GM21717 (cell line): Measurements from ENCODE around the gene CERCAM.
A peak's percentile ranks its signal among the peaks of the same experiment; 100 is the strongest.

Source experiments
- ATAC-seq: cut with Tn5 transposase; IDR thresholded peaks from one replicate; pipeline ENCODE4 v1.9.1; 2021; ENCODE audit warnings: mild to moderate bottlenecking, moderate library complexity; ENCODE audit not compliant: unreplicated experiment

CERCAM gene

DNA sequence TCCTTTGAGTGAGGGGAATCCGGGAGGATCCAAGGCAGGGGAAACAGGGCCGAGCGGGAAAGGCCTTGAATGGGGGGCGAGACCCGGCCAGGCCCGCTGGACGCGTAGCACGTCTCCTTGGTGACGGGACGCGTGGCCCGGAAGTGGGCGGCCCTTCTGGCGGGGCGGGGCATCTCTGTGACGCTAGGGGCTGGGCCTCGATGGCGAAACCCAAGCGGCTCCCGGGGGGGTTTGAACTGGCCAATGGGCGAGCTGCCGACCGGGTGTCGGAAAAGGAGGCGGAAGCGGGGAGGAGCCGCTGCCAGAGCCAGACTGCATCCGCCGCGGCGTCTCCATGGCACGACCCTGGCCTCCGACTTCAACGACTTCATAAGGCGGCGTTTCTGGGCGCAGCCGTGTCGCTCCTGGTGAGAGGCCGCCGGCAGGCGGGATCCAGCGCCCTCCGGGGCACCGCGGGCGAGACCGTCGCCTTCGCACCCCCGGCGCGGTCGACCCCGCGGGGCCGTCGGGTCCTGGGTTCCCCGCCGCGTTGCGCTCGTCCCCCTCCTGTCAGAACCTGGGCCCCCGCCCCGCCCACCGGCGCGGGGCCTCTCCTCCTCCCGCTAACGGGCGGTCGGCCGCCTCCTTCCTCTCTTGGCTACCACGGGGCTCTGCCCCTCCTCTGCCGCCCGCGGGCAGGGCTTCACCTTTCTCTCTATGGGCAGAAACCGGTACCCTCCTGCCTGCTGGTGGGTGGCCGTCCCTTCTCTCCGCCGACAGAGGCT lies 35.4 kb downstream of the CERCAM start, which contains the start of gene ODF2:
Gene ODF2, plus strand, starts transcription at position 158 of the 764 bp plus-strand sequence. Its CDS starts 86 bp downstream, at position 244.
- peak; percentile 85 for ATAC-seq

DNA sequence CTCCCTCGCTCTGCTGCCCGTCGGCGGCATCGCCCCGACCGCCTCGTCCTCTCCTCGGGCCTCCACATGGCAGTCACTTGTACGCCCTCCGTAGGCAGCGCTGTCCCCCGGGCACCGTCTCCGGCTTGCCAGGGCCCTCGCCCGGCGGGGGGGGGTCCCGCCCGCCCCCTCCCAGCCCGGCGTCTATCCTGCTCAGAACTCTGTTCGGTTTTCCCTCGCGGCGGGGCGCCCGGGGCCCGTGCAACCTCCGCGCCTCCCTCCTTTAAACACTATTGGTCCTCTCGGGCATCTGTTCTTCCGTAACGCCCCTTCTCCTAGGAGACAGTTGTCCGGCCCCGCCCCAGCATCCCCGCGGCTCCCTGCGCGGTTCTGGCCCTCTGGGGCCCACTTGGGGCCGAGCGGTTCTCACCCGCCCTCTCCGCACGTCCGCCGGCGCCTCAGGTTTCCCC lies 36.0 kb downstream of the CERCAM start:
- peak; percentile 56 for ATAC-seq

DNA sequence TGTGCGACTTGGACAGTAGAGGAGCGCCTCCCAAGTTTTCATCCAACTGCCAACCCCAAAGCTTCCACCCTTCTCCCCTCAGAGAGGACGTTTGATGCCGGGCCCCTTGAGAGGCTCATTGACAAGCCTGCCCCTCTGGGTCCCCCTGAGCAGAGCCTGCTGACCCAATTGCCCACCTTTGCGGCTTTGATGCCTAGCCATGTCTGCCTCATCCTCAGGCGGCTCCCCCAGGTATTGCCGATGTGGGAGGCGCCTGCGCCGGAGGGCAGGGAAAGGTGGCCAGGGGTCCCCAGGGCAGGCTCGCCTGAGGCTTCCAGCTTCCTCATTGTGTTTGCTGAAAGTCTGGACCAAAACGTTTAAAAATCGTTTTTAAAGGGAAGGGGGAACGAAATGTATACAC lies 36.5 kb downstream of the CERCAM start:
- no peak for ATAC-seq

DNA sequence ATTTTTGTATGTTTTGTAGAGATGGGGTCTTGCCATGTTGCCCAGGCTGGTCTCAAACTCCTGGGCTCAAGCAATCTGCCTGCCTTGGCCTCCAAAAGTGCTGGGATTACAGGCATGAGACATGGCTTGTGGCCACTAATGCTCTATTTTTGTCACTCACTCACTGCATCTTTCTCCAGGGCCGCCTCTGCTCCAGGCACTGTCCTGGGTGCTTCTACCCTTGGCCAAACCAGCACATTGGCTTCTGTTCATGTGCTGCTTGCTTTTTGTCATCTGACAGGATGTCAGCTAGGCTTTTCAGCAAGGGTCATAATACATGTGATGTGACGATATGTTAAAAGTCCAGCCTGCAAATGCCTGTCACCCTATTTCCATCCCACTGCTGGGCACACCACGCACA lies 38.4 kb downstream of the CERCAM start:
- ATAC-seq, result no peak

DNA sequence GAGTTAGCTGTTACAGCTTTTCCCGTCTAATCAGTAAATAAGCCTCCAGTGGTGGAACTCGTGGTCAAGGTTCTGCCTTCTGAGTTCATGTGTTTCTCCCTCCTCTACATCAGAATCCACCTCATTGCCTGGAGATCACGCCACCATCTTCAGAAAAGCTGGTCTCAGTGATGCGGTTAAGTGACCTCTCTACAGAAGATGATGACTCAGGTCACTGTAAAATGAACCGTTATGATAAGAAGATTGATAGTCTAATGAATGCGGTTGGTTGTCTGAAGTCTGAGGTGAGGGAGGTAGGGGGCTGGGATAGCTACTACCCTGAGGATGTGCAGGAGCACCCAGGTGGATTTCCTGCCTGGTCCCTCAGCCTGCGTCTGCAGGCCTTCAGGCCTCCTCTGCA lies 48.4 kb downstream of the CERCAM start:
- no peak for ATAC-seq

DNA sequence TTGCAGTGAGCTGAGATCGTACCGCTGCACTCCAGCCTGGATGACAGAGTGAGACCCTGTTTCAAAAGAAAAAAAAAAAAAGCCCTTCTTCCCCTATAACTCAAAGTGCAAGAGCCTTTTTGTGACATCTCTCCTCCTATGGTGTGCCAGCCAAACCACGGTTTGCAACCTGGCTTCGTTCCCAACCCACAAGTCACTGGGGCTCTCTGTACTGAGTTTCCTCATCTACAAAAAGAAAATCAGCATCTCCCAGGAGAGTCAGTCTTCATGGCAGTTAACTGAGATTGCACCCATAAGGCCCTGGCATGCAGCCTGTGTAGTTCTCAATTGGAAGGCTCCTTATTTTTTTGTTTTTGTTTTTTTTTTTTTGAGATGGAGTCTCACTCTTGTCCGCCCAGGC lies 49.9 kb downstream of the CERCAM start:
- ATAC-seq, result no peak

DNA sequence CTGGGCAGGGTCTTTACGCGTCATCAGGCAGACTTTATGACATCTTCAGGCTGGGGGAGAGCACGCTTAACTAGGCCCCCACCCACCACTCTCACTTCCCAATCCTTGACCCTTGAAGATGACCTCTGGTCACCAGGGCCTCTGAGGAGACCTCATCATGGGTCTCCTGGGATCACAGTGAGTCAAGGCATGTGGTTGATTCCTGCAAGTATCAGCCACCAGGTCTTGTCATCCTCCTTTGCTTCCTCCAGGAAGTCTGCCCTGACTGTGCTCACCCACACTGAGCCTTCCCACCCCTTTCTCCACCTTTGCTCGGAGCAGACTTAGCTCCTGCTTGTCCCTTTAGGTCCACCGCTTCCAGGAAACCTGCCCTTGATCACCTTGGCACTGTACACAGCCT lies 52.4 kb downstream of the CERCAM start:
- ATAC-seq, result no peak

DNA sequence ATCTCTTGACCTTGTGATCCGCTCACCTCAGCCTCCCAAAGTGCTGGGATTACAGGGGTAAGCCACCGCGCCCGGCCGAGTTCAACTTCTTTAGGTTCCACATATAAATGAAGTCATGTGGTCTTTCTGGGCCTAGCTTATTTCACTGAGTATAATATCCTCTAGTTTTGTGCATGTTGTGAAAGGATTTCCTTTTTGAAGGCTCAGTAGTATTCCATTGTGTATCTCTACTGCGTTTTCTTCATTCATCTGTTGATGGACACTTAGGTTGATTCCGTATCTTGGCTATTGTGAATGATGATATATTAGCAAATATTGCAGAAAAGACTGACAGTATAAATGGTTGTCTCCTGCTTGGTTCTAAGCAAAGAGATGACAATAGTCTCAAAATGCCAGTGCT lies 55.2 kb downstream of the CERCAM start:
- no peak for ATAC-seq

DNA sequence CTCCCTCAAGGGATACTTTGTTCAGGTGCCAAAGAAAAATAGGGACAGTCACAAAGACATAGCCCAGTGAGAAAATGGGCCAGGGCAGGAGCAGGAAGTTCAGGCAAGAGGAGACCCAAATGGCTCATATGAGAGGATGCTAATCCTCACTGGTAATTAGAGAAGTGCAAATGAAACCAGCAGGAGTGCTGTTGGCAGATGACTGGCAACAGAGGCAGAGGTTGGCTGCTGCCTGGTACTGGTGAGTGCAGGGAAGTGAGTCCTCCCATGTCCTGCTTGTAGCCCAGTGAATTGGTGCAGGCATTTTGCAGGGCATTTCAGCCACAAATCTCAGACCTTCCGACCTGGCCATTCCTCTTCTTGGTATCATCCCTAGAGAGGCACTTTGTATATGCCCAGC lies 58.6 kb downstream of the CERCAM start:
- no peak for ATAC-seq

DNA sequence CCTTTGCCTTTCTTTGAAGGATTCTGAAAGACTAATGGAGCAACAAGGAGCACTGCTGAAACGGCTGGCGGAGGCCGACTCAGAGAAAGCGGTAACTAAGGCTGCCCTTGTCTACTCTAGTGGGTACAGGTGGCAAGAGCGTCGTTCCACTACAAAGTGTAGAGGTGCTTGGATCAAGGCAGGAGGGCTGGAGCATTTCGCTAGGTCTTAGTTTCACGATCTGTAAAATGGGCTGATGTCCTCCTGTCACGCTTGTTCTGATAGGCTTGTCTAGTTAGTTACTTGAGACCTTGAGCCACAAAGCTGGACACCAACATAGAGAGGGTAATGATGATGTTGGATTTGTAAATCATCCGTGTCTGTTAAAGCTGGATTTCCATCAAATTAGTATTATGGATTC lies 60.9 kb downstream of the CERCAM start:
- ATAC-seq, result no peak

DNA sequence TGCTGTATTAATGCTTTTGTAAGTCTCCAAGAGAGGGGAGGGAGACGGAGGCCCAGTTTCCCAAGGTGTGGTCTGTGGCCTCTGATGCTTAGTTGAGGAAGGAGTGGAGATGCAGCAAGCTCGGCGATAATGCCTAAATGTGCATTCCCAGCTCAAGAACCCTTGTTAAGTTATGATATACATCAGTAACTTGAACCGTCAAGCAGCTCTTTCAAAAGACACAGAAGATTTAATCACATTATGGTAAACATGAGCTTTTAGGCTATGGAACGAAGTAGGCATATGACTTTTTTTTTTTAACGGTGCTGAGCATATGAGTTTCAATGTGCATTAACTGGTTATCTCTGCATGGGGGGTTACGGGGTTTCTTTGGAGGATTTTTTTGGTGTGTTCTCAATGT lies 61.5 kb downstream of the CERCAM start:
- no peak for ATAC-seq

DNA sequence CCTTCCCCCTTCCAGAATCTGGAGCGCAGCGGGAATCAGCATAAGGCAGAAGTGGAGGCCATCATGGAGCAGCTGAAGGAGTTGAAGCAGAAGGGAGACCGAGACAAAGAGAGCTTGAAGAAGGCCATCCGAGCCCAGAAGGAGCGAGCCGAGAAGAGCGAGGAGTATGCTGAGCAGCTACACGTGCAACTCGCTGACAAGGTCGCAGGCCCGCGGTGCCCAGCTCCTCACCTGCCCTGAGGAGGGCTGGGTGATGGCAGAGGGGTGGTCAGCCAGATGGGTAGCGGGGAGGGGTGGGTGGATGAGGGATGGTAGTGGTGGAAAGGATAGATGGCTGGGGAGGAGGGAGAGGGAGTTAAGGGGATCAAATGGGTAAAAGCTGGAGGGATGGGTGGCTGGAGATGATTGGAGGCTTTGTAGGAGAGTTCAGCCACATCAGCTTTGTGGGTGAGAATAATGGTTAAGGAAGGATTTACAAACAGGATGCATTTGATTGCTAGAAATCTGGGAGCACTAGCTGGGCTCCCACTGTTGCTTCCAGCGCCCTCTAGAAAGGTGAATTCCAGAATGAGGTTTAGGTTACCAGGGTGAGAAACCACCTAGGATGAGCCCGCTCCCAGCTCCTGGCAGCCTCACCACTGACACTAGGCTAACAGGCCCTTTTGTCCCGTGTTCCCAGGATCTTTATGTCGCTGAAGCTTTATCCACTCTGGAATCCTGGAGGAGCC lies 64.2 kb downstream of the CERCAM start:
- no peak for ATAC-seq

DNA sequence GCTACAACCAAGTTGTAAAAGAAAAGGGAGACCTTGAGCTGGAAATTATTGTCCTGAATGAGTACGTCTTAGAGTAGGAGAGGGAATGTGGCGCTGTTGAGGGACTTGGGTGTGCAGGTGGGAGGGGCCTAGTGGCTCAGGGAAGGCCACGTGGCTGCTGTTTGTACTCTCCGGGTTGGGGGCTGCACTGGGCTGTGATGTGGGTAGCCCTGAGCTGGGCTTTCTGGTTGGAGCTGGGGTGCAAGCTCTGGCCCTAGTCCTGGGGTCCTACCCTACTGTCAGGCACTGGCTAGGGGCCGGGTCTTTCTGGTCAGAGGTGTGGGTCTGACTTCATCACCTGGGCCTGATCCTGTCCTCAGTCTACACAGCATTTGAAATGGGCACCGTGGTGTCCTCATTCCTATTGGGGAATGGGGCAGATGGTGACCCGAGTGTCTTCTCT lies 64.8 kb downstream of the CERCAM start:
- ATAC-seq, result no peak

DNA sequence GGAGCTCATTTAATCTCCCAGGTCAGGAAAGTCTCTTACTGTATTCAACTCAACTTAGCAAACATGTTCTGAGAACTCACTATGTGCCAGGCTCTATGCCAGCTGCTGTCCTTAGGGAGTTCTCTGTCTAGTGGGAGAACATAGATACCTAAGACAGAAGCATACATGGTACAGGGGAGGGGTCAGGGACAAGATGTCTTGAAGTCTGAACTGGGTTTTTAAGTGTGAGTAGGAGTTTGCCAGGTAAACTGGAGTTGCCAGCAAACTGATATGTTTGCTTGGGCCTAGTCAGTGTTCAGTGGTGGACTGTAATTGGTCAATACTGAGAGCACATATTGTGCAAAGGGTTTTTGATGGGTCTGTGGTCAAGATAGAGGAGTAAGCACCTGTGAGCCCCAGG lies 65.5 kb downstream of the CERCAM start:
- ATAC-seq, result no peak
